GM20000 (cell line): ENCODE data around the gene TRIOBP.

ENCODE experiments used
- DNase-seq: peaks from one replicate; pipeline ENCODE4 v3.0.0; 2012; ENCODE audit warnings: low spot score
- TF ChIP-seq, protein P1 (sequence below): IDR thresholded peaks from 2 replicates; pipeline ENCODE4 v1.5.1; 2012; ENCODE audit warnings: mild to moderate bottlenecking, control low read depth; ENCODE audit errors: extremely low read depth, missing control alignments

Gene TRIOBP

GRCh38 chr22:37762389-37762836 is 65.6 kb downstream of the TRIOBP start:
- TF ChIP-seq, protein P1, sequence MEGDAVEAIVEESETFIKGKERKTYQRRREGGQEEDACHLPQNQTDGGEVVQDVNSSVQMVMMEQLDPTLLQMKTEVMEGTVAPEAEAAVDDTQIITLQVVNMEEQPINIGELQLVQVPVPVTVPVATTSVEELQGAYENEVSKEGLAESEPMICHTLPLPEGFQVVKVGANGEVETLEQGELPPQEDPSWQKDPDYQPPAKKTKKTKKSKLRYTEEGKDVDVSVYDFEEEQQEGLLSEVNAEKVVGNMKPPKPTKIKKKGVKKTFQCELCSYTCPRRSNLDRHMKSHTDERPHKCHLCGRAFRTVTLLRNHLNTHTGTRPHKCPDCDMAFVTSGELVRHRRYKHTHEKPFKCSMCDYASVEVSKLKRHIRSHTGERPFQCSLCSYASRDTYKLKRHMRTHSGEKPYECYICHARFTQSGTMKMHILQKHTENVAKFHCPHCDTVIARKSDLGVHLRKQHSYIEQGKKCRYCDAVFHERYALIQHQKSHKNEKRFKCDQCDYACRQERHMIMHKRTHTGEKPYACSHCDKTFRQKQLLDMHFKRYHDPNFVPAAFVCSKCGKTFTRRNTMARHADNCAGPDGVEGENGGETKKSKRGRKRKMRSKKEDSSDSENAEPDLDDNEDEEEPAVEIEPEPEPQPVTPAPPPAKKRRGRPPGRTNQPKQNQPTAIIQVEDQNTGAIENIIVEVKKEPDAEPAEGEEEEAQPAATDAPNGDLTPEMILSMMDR: no peak
- DNase-seq: no peak

- TF ChIP-seq, protein P1: no peak
Observed at GRCh38 chr22:37763012-37763411, 66.2 kb downstream of the TRIOBP start.

GRCh38 chr22:37763652-37764051 is 66.8 kb downstream of the TRIOBP start:
- DNase-seq: no peak
- TF ChIP-seq, protein P1: no peak

More at GRCh38 chr22:37763012-37763411, 66.2 kb downstream of the TRIOBP start:
- DNase-seq: no peak

DNA sequence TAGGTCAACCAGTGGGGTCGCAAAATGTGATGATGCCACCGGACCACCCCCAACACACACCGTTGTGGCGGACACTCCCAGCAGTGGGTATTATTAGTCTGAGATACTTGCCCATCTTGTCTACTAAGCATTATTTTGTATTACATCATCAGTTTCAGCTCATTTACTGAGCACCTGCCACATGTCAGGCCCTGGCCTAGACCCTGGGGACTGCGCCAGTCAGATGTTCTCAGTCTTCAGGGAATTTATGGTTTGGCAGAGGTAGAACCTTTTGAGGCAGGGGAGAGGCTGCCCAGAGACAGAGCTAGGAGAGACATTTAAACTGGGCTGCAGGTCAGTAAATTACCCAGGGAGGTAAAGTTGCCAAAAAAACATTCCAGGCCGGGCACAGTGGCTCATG is 67.8 kb downstream of the TRIOBP start:
- no peak for DNase-seq
- TF ChIP-seq, protein P1: no peak

DNA sequence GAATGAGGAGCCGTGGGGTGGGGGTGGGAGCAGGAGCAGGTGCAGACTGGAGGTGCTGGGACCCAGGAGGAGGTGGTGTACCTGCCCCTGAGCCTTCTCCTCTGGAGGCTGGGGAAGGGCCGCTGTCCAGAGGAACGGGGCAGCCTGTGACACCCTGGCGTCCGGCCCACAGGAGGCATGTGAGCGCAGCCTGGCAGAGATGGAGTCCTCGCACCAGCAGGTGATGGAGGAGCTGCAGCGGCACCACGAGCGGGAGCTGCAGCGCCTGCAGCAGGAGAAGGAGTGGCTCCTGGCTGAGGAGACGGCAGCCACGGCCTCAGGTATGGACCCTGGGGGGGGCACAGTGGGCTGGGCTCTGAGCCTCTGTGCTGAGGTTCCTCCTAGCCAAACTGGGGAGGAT is 68.7 kb downstream of the TRIOBP start:
- no peak for DNase-seq
- TF ChIP-seq, protein P1: no peak

GRCh38 chr22:37765953-37766576 is 69.2 kb downstream of the TRIOBP start:
- TF ChIP-seq, protein P1: no peak
- no peak for DNase-seq

- DNase-seq: no peak
- TF ChIP-seq, protein P1: peak; percentile 4
Observed at GRCh38 chr22:37768273-37768672, 71.4 kb downstream of the TRIOBP start.
